Measurements from ENCODE around the gene TUBG1.

GRCh38 chr17:42578282-42578869 lies 31.1 kb upstream of the TUBG1 start:
- TF ChIP-seq EZH2 (optimal IDR thresholded peaks at IDR 0.05; ENCODE audit: low read depth, low read length) (no peak), CTCF (IDR thresholded peaks at IDR 0.05; ENCODE audit: low read length) (peak; percentile 82)

Measured in MM.1S (cell line).